Transverse colon (tissue), 4 donors: ENCODE measurements around the gene STX8.

Source experiments
- POLR2AphosphoS5 ChIP-seq, 3 donors: sonication (generic); formaldehyde crosslinking; IDR thresholded peaks; one replicate each; pipeline ENCODE4 v1.6.1; 2016; ENCODE audit warnings: antibody characterized with exemption in 3 of 3
- TF ChIP-seq, protein P1 (sequence below), 5 experiments: fragments of 200-600 bp in 3 of 5; fragments of 450-650 bp in 2 of 5; sonication (generic) in 3 of 5; IDR thresholded peaks; 1 replicate in 2 of 5; 2 replicates in 3 of 5; pipeline ENCODE4 v1.5.1; 2016 to 2017; ENCODE audit warnings: antibody characterized with exemption in 5 of 5, inconsistent platforms in 3 of 5, mild to moderate bottlenecking in 2 of 5, moderate library complexity in 1 of 5

DNA sequence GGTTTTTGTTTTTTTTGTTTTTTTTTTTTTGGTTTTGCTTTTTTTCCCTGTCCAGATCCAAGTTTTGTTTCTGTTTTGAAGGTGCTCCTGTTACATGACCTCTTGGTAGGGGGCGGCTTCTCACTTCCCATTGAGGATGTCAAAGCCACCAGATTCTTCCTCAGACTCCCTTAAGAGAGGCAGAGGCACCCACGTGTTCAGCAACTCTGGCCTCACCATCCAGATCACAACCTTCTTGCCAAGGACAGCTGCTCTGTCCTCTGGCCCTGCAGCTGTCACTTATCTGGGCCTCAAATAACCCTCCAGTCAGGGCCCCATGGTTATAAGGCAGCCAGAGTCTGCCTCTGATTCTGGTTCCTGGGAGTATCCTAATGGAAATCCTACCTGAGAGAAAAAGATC lies 208.5 kb downstream of the STX8 start:
- TF ChIP-seq, protein P1, sequence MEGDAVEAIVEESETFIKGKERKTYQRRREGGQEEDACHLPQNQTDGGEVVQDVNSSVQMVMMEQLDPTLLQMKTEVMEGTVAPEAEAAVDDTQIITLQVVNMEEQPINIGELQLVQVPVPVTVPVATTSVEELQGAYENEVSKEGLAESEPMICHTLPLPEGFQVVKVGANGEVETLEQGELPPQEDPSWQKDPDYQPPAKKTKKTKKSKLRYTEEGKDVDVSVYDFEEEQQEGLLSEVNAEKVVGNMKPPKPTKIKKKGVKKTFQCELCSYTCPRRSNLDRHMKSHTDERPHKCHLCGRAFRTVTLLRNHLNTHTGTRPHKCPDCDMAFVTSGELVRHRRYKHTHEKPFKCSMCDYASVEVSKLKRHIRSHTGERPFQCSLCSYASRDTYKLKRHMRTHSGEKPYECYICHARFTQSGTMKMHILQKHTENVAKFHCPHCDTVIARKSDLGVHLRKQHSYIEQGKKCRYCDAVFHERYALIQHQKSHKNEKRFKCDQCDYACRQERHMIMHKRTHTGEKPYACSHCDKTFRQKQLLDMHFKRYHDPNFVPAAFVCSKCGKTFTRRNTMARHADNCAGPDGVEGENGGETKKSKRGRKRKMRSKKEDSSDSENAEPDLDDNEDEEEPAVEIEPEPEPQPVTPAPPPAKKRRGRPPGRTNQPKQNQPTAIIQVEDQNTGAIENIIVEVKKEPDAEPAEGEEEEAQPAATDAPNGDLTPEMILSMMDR (IDR thresholded peaks at IDR 0.05) = no peak
- no peak for TF ChIP-seq POLR2AphosphoS5 (IDR thresholded peaks at IDR 0.05)
